GM21529 (cell line): ENCODE data around the gene DHX40.
A peak's percentile ranks its signal among the peaks of the same experiment; 100 is the strongest.
"Not testable (repeated sequence)": the region's sequence is repeated elsewhere in the genome, so short reads cannot be mapped to it uniquely, and the experiment has no call there.

Experiments used
- ATAC-seq: cut with Tn5 transposase; IDR thresholded peaks from one replicate; pipeline ENCODE4 v1.9.1; 2021; ENCODE audit not compliant: unreplicated experiment

Gene DHX40

DNA sequence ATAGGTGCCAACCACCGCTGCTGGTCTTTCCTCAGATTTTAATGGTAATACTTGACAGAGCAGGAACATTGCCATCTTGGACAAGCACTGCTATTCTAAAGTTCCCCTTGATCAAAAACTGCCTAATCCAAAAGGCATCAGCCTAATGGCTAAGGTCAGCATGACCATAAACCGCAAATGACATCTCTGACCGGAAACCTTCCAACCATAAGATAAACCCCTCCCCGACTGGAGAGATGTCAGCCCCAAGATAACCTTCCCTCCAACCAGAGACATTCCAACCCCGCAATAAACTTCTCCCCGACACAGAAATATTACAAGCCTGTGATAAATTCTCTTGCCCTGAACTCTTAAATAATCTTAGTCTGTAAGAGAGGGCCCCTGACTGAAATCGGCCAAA, 7.4 kb upstream of the DHX40 start:
- no peak for ATAC-seq

DNA sequence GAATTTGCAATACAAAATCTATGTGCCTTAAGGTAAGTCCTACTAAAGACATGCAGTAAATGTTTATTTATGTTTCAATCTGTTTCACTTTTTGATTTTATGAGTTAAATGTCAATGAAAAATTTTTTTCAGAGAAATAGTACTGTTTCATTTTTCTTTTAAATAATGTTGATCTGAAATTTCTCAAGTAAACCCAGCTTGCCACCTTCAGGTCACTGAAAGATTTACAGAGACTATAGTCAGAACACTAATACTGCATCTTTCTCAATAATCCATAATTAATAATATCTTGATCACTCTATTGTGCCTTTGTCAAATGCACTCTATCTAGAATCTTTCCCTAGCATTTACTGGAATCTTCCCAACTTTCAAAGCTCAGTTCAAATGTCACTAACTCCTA, 6.5 kb upstream of the DHX40 start:
- no peak for ATAC-seq

- ATAC-seq, result no peak
These were observed 4.4 kb upstream of the DHX40 start for GRCh38 chr17:59561042-59561441.

GRCh38 chr17:59565959-59566324, 532 bp downstream of the DHX40 start:
- peak; percentile 58 for ATAC-seq

DNA sequence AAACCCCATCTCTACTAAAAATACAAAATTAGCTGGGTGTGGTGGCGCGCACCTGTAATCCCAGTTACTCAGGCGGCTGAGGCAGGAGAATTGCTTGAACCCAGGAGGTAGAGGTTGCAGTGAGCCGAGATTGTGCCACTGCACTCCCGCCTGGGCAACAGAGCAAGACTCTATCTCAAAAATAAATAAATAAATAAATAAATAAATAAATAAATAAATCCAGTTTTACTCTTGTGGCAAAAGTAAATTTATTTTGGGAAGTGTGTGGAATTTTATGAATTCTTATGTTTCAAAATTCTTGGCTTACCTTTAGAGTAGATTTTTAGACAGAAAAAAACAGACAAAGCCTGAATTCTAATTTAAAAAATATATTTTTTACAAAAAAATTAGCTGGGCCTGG, 3.7 kb downstream of the DHX40 start:
- not testable (repeated sequence) for ATAC-seq

DNA sequence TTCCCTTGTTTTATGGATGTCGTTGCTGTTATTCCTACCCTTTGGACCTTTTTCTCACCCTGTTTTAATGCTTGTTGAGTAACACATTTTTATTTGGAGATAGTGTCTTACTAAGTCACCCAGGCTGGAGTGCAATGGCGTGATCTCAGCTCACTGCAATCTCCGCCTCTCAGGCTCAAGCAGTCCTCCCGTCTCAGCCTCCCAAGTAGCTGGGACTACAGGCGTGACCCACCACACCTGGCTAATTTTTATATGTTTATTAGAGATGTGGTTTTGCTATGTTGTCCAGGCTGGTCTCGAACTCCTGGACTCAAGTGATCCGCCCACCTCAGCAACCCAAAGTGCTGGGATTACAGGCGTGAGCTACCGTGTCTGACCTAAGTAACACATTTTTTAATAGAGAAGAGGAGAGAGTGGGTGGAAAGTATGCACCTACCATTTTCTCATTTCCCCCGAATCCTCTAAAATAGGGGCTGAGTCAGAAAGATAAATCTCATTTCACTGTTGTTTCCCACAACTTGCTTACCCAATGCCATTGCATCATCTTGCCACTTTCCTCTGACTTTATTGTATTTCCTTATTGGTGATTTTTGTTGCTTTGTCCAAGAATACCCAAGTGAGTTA, 7.0 kb downstream of the DHX40 start:
- ATAC-seq, result no peak

DNA sequence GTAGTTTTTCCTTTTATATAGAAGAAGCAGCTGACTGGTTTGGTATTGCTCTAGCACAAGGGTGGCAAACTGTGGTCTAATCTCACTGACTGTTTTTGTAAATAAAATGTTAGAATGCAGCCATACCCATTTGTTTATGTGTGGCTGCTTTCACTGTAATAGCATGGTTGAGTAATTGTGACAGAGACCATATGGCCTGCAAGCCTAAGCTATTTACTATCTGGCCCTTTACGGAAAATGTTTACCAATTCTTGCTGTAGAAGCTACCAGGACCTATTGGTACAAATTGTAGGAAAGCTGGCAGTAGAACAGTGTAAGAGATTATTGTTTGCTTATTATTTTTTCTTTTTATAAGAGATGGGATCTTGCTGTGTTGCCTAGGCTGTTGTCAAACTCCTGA, 18.8 kb downstream of the DHX40 start:
- not testable (repeated sequence) for ATAC-seq

DNA sequence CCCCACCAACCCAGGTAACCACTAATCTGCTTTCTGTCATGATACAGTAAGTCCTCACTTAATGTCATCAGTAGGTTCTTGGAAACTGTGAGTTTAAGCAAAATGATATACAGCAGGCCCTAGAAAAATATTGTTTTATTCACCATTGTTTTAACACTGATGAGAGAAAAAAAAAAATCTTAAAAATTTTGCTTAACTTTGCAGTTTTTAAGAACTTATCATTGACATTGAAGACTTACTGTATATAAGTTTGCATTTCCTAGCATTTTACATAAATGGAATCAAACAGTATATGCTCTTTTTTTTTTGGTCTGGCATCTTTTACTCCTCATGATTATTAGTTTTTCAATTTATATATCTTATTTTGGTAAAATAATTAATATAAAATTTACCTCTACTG, 34.8 kb downstream of the DHX40 start:
- ATAC-seq, result no peak

- ATAC-seq, result peak; percentile 51
These were observed 35.7 kb downstream of the DHX40 start for GRCh38 chr17:59601130-59601529.

GRCh38 chr17:59607061-59607460, 41.7 kb downstream of the DHX40 start:
- no peak for ATAC-seq

DNA sequence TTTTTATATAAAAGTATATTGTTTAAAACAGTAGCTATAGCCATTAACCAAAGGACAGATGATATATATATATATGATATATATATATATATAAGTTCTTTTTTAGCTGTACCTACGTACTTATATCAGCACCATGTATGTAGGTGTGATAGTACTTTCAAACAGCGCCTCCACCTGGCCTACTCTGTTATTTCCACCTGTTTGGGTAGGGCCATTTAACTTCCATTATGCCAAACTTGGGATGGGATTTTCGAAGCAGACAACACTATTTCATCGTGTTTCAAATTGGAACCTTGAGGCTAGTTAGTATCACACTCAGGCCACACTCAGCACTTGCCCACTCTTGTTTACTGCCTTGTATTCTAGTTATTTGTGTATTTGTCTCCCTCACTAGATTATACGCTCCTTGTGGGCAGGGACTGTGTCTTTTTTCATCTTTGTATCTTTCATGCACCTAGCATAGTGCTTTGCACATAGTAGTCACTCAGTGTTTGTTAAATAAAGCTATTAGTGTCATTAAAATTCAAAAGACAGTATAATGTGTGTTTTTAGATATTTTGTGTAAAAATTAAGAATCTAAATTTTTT, 42.5 kb downstream of the DHX40 start:
- ATAC-seq, result no peak

DNA sequence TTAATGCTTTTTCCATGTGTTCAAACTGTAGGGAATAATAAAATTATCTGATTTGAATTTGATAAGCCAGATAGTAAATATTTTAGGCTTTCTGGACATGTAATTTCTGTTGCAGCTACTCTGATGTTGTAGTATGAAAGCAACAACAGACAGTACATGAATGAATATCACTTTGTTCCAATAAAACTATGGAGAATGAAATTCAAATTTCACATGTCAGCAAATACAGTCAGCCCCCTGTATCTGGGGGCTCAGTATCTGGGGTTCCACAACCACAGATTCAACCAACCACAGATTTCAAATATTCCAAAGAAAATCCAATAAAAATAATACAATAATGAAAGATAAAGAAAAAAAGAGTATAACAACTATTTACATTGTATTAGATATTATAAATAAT, 46.1 kb downstream of the DHX40 start:
- ATAC-seq, result no peak

- no peak for ATAC-seq
These were observed 51.0 kb downstream of the DHX40 start for GRCh38 chr17:59616253-59616920.

- no peak for ATAC-seq
These were observed 51.8 kb downstream of the DHX40 start for GRCh38 chr17:59617156-59617732.

DNA sequence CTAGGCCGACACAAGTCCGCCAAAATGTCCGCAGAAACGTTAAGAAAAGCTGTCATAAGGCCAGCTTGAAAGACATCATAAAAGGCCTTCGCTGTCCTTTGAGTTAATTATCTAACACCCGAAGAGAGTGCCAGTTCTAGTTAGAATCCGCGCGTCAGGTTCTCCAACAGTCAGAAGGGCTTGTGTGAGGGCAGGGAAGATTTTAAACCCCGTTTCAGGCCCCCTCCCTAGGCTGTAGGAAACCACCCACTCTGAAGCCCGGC, 53.6 kb downstream of the DHX40 start:
- no peak for ATAC-seq

GRCh38 chr17:59619298-59620063, 54.1 kb downstream of the DHX40 start, which contains the start of gene CLTC:
CLTC (plus strand) TSS chr17:59619895; CDS start chr17:59620132, 237 bp downstream.
- ATAC-seq, result peak; percentile 71

GRCh38 chr17:59620064-59620359, 54.6 kb downstream of the DHX40 start:
- ATAC-seq, result peak; percentile 1

DNA sequence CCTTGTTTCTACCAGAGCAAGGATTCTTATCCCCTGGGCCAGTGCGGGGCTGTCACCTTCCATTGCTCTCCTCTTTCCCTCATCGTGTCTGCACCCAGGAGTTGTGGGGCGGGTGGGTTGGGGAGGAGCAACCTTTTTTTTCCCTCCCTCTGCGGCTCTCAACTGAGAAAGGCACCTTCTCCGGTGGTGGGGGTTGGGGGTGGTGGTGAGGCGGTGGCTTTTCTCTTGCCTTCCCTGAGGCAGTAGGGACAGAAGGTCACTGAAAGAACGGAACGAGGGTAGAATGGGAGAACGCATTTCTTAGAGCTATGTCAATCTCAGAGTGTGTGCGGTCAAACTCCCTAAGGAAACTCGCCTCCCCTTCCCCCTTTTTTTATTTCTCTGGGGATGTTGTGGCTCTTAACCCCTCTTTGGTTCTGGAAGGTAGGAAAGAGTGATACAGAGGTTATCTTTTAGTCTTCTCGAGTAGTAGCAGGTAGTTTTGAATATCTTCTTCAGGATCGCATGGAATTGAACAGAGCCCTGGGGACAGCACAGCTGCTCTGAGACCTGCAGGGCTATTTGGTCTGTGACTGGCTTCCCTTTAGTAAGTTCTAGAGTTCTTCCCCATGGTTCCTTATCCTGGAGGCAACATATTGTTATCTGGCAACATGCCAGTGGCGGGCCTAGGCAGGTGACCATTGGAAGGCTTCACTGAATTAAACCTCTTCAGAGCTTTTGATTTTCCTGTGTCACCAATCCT, 55.3 kb downstream of the DHX40 start:
- ATAC-seq, result no peak

DNA sequence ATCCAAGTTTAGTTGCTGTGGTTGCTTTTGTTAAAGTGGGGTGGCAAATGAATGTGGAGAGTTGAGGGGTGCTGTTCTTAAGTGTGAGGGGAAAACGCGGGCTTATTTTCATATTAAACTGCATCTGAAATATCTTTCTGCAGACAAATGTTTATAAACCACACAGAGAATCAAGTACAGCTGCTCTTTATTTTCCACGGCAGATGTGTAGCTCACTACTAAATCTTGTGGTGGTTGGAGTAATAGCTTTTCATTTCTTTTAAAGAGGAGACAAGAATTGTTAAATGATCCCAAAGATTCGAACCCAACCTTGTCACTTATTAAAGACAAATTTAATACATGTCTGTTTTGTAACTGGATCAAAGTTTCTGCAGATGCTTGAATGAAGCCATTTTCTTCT, 56.4 kb downstream of the DHX40 start:
- no peak for ATAC-seq

DNA sequence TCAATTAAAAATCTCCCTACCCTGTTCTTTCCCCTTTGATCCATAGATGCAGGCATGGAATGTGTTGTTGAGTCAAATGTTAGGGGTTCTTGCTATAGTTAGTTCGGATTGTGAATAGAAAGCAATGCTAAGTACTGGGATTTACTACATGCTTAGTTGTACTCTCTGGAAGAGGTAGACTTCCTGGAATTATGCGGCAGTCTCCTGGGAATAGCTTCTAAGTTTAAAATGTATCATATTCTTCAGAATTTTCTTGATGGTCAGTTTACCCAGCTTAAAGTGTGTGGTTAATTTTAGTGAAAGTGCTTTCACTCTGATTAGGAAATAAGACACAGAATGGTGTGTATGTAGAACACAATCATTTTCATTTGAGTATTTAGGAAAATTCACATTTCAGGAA, 57.7 kb downstream of the DHX40 start:
- no peak for ATAC-seq

DNA sequence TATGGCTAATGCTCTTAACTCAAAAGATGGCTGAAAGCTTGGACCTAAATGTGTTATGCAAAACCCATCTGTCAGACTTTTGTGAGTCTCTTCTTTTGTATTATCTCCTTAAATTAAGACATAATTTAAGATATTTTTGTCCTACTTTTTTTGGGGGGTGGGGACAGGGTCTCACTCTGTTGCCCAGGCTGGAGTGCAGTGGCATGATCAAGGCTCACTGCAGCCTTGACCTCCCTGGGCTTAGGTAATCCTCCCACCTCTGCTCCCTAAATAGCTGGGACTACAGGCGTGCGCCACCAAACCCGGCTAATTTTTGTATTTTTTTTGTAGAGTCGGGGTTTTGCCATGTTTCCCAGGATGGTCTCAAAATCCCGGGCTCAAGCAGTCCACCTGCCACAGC, 61.3 kb downstream of the DHX40 start:
- no peak for ATAC-seq
